Kidney capillary endothelial cell (primary cell): ENCODE results near the gene MLX.
"Not testable (repeated sequence)": the region's sequence is repeated elsewhere in the genome, so short reads cannot be mapped to it uniquely, and the experiment has no call there.

Source experiments
- DNase-seq: peaks from one replicate; pipeline ENCODE4 v3.0.0-alpha.2; 2018; ENCODE audit warnings: low spot score

Gene MLX

GRCh38 chr17:42579794-42580551, 13.1 kb downstream of the MLX start:
- DNase-seq: no peak

DNA sequence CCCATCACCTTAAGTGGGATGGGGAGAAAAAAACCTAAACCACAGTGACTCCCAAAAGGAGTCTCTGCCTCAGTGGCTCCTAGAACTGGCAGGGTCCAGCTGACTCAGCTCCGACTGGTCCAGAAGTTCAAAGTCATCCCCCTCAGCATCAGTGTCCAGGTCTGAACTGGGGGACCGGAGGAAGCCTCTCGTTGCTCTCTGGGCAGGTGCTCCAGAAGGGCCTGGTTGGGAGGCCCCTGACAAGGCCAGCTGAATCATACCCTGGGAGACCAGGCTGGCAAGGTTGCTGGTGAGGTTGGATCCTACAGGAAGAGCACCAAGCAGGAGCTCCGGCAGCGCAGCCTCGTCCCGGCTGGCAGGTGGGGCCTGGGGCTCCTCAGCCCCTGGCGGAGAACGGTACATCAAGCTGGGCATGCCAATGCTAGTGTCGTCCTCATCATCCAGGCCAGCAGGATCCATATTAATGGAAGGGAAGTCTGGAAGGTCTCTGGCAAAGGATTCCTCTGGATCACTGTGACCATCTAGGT, 14.9 kb downstream of the MLX start:
- DNase-seq: no peak

DNA sequence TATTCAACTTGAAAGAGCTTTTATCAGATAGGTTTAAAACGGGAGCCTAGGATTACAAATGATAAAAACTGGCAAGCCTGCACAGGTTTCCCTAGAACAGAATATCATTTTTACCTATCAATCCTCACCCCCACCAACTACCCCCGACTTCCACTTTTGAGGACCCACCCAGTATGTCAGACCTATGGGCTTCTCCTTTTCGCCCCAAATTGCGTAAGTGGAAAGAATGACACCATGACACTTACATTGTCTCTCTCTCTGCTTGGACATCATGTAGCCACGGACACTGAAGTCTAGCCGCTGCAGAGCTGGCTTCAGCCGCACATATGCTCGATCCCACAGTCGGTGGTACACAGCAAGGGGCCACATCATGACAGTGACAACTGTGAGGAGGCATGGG, 18.0 kb downstream of the MLX start:
- DNase-seq: no peak

- no peak for DNase-seq
Observed at GRCh38 chr17:42585353-42585752, 18.5 kb downstream of the MLX start.

- no peak for DNase-seq
Observed at GRCh38 chr17:42586514-42587230, 19.8 kb downstream of the MLX start.

GRCh38 chr17:42590886-42591285, 24.0 kb downstream of the MLX start:
- no peak for DNase-seq

- no peak for DNase-seq
Observed at GRCh38 chr17:42591411-42591810, 24.5 kb downstream of the MLX start.

DNA sequence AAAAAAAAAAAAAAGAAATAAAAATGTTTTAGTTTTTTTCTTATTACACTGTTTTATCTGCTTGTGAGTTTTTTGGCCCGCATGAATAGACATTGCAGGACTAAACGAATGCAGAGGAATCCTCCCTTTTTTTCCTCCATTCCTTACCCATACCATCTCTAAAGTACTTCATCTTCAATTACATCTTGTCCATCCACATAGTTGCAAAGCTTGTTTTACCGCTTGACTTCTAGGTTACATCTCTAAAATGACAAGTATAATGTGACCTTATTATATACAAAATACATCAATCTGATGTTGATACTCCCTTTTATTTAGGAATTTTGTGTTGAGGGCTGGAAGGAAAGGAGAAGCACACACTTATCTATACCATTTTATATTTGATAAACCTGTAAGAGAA, 29.5 kb downstream of the MLX start:
- DNase-seq: no peak

DNA sequence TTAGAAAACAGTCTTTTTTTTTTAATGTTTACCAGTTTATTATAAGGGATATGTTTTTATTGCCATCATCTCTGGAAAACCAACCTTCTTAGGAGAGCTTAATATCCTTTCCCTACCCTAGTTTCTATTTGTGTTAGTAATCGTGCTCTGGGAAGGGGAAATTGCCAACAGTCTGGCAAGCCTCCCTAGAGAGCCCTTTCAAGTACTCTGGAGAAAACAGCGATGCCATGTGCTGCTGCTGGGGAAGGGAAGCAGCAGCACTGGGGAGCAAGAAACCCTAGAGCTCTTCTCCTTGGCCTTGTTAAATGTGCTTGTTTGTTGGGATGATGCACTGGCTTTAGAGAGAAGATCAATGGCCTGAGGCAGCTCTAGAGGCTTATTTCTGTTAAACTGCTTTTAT, 32.0 kb downstream of the MLX start:
- DNase-seq: no peak

DNA sequence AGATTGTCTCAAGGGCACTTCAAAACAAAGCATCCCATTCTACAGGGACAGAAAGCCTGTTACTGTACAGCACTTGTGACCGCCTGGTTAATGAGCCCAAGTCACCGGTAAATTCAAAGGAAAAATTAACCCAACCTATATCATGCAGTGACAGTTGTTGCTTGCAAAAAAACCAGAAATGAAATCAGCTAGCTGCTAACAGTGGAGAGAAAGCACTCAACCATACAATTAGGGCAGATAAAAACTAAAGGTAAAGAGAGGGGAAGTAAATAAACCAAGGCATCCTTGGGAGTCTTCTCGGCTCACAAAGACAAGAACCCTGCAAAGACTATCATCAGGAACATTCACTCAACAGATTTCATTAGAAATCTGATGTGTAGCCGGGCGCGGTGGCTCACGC, 36.4 kb downstream of the MLX start:
- DNase-seq: no peak

GRCh38 chr17:42607769-42608168, 40.9 kb downstream of the MLX start:
- DNase-seq: no peak

GRCh38 chr17:42608305-42609181, 41.6 kb downstream of the MLX start:
- DNase-seq: no peak

- DNase-seq: peak; percentile 98
Observed at GRCh38 chr17:42609182-42609813, 42.4 kb downstream of the MLX start, which contains the start of the genes RETREG3 and TUBG1. TSS of gene RETREG3 (minus strand) at chr17:42609374. CDS start at chr17:42609324, 50 bp downstream. TSS of gene TUBG1 (plus strand) at chr17:42609683. CDS start at chr17:42609738, 55 bp downstream.

GRCh38 chr17:42609814-42610801, 43.2 kb downstream of the MLX start:
- DNase-seq: not testable (repeated sequence)

GRCh38 chr17:42612013-42612412, 45.1 kb downstream of the MLX start:
- DNase-seq: no peak

GRCh38 chr17:42613699-42614295, 46.9 kb downstream of the MLX start:
- DNase-seq: no peak

DNA sequence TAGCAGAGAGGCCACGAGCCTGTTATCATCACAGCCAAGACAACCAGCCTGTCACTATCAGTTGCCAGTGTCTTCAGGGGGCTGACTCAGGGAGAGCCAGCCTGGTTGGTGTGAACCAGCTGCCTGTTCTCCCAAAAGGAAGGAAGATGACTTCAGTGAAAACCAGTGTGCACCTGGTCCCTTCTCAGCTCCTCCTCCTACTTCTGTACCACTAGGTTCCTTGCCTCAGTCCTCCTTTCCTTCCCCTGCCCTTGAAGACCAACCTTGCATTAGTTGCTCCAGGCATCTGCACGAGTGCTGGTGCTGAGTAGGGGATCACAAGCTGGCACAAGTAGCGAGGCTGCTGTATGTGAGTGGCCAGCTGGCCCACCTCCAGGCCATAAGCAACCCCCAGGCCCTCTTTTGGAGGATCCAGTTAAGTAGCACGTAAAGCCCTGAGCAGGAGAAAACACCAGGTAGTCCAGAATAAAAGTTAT, 51.1 kb downstream of the MLX start:
- no peak for DNase-seq

- no peak for DNase-seq
Observed at GRCh38 chr17:42618442-42619150, 51.7 kb downstream of the MLX start.

DNA sequence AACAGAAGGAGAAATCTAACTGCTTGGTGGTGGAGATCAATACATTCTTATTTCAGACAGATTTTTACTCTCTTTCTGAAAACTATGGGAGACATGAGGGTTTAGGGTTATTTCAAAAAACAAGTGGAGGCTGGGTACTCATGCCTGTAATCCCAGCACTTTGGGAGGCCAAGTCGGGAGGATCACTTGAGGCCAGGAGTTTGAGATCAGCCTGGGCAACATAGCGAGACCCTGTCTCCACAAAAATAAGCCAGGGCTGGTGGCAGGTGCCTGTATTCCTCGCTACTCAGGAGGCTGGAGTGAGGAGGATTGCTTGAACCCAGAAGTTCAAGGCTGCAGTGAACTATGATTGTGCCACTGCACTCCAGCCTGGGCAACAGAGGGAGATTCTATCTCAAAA, 55.1 kb downstream of the MLX start:
- DNase-seq: not testable (repeated sequence)
